Cortex of kidney (tissue), 1 donor: ENCODE measurements around the gene ATP6AP2.
"Not testable (repeated sequence)": the region's sequence is repeated elsewhere in the genome, so short reads cannot be mapped to it uniquely, and the experiment has no call there.

Experiments used
- DNase-seq: peaks from one replicate; lab custom pipeline; 2025; lab: John Stamatoyannopoulos, UW

Gene ATP6AP2

DNA sequence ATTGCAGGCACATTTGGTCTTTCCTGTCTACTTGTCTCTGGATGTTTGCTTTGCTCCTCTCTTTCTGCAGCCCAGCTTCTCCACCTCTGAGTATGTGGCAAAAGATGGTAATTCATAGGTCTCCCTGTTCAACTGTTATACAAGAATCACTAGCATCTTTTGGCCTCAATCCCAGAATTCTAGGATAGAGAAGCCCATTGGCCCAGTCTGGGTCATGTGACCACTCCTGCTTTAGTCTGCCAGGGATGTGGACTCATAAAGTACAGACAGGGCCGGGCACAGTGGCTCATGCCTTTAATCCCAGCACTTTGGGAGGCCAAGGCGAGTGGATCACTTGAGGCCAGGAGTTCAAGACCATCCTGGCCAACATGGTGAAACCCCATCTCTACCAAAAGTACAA, 5.4 kb upstream of the ATP6AP2 start:
- not testable (repeated sequence) for DNase-seq

DNA sequence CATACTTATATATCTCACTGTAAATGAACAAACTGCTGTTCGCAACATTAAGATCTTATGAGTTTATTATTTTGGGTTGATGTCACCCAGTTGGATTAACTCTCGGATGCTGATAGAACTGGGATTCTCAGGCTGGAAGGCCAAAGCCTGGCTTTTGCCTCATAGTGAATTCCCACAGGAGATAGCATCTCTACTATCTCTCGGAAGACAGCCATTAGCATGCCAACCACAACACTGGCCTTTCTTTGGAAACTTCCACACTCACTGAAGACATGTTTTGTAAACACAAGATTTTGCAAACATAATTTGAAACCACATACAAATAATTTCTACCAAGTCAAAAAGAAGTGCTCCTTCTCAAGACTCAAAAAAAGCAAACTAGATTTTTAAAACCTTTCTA, 4.5 kb upstream of the ATP6AP2 start:
- DNase-seq = no peak

DNA sequence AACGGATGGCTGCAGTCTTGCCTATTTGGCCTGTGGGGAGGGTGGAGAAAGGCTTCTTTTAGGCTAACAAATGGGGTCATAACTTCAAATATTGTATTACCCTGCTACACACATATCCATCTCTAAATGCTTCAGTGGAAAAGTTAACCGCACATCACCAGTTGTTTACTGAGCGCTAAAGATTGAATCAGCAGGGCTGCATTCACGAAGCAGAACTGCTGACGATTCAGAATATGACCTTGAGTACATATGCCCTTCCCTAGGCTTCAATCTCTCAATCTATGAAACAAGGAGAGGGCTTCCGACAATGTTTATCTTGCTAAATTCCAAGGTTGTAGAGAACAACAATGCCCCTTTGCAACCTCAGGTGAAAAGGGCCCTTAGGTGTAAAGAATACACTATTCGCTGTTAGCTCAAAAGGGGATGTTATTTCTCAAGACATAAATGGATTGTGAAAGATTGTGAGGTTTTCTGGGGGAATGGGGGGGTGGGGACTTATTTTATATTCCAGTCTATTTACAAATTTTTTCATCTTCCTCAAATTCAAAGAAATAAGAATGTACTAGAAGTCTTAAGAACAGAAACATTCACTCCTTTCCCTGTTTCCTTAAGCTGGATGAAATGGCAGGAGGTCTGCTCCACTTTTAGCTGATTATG, 2.6 kb upstream of the ATP6AP2 start:
- DNase-seq = no peak

- no peak for DNase-seq
Observed at GRCh38 chrX:40579141-40579540, 1.6 kb upstream of the ATP6AP2 start.

GRCh38 chrX:40579900-40580536, 752 bp upstream of the ATP6AP2 start:
- no peak for DNase-seq

DNA sequence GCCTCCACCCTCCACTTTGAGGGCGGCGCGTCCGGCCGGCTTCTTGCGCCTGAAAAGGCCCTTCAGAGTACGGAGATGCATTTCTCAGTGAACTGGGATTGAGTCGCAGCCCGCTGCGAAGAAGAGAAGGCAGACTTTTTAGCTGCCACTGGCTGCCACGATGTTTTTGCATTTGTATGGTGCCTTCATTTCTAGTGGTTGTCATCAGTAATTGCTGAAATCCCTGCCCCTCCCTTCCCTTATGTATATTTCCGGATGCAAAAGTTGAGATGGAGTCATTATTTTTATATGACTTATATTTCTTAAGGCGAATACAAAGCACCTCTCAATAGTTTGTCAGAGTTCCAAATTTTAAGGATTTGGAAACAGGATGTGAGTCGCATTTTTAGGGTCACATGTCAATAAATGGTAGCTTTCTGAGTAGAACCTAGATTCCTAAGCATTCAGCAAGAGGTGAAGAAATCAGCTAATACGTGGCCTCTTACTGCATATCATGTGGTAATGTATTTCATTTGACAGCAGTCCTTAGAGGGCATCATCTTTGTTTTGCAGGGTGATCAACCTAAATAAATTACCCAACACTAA, 658 bp downstream of the ATP6AP2 start:
- DNase-seq = no peak

GRCh38 chrX:40582178-40582577, 1.4 kb downstream of the ATP6AP2 start:
- not testable (repeated sequence) for DNase-seq

DNA sequence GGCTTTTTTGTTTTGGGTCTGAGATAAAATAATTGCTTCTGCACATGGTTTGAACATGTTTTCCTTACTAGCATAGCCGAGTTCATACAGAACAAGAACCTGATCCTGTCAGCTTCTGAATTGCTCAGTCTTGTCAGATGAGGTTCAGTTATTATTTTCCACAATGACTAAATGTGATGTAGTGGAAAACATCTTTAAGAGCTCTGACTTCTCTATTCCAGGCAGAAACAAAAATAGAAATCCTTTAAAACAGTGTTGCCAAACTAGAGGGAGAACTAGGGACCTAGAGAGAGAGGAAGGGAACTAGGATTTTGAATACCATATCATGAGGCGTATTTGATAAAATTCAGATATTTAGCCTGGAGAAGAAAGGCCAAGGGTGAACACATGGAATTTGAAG, 2.0 kb downstream of the ATP6AP2 start:
- DNase-seq = no peak

DNA sequence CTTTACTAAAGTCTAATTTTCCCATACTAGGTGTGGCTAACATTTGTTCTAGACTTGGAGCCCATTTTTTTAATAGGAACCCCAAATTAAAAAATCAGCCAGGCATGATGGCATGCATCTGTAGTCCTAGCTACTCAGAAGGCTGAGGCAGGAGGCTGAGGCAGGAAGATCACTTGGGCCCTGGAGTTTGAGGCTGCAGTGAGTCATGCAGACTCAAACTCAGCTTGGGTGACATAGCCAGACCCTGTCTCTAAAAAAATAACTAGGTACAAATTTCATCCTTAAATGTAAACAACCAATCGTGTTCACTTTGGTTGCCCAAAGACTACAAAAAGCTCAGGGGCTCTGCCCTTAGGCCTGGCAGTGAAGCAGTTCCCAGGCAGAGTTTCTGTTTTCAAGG, 6.9 kb downstream of the ATP6AP2 start:
- DNase-seq = not testable (repeated sequence)

GRCh38 chrX:40589616-40590321, 9.0 kb downstream of the ATP6AP2 start:
- not testable (repeated sequence) for DNase-seq

DNA sequence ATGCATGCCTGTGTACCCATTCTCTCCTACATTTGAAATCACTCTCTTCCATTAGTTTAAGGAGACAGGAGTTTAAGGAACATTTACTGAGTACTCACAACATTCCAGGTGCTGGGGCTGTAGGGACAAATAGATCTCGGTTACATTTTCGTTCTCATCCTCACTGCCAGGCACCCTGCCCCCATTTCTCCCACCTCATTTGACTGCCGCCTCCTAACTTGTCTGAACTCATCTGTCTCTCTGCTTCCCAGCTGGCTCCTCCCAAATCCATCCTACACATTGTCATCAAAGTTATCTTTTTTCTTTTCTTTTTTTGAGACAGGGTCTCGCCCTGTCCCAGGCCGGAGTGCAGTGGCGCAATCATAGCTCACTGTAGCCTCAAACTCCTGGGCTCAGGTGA, 22.7 kb downstream of the ATP6AP2 start:
- no peak for DNase-seq

GRCh38 chrX:40607381-40607780, 26.6 kb downstream of the ATP6AP2 start:
- DNase-seq = no peak

DNA sequence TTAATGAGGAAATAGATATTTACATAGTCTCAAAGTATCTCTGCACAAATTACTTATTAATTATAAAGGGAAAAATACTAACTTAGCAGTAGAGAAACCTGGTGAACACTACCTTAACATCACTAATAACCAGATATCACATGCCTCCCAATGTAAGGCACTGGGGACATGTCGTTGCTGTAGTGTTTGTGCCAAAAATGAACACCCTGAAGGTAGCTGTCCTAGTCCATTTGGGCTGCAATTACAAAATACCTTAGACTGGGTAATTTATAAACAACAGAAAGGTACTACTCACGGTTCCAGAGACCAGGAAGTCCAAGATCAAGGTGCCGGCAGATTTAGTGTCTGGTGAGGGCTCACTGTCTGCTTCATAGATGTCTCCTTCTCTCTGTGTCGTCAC, 31.7 kb downstream of the ATP6AP2 start:
- no peak for DNase-seq

- DNase-seq = no peak
Observed at GRCh38 chrX:40615976-40616375, 35.2 kb downstream of the ATP6AP2 start.

- no peak for DNase-seq
Observed at GRCh38 chrX:40617566-40617965, 36.8 kb downstream of the ATP6AP2 start.

DNA sequence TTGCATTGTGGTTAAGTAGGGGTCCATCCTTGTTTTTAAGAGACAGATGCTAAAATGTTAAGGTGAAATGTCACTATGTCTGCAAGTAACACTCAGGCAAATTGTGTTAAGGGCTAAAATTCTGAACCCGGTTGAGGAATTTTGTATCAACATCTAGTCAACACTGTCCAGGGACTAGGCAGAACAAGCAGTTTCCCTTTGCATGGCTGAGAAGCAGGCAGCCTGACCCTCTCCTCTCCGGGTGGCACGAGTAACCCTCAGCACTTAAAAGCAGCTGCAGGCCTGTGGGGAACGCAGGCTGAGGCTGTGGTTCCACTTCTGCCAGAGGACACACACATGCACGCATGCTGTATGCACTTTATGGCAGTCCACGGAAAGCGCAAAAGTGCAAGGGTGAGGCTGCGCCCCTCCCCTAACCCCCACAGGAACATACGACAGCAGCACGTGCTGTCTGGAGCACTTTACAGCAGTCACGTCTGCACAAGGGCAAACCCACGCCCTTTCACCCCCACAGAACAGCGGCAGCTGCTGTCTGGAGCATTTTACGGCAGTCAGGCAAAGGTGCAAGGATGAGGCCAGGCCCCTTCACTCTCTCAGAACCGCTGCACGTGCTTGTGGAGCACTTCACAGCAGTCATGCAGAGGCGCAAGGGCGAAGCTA, 41.8 kb downstream of the ATP6AP2 start:
- no peak for DNase-seq

GRCh38 chrX:40623139-40623536, 42.4 kb downstream of the ATP6AP2 start, which contains the start of gene MPC1L:
Gene MPC1L (plus strand): TSS chrX:40623428. CDS start chrX:40623566, 138 bp downstream.
- no peak for DNase-seq

DNA sequence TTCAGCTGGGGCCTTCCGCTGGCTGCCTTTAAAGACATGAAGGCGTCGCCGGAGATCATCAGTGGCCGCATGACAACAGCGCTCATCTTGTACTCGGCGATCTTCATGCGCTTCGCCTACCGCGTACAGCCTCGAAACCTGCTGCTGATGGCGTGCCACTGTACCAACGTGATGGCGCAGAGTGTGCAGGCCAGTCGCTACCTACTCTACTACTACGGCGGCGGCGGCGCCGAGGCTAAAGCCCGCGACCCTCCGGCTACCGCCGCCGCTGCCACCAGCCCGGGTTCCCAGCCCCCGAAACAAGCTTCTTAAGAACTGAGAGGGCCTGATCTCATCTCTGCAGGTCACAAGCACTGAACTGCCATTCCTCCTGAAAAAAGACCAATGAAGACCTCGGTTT, 42.9 kb downstream of the ATP6AP2 start:
- DNase-seq = no peak

- DNase-seq = no peak
Observed at GRCh38 chrX:40625294-40625693, 44.5 kb downstream of the ATP6AP2 start.

- no peak for DNase-seq
Observed at GRCh38 chrX:40628506-40628905, 47.7 kb downstream of the ATP6AP2 start.

DNA sequence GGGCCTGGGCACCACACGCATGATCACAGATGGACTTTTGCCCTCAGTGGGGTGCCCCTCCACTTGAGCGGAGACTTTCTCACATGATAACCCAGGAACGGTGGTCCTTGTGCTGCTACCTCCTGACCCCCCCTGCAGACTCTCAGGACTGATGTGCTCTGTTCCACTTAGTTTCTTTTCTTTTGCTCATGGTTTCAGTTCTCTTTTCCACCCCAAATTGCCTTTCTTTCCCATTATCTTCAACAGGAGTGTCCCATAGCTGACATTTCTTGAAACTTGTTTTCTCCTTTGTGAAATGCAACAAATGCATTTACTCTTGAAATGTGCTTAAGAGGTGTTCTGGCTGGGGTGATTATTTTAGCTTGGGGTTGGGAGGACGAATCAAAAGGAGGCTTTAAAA, 51.4 kb downstream of the ATP6AP2 start:
- DNase-seq = no peak

DNA sequence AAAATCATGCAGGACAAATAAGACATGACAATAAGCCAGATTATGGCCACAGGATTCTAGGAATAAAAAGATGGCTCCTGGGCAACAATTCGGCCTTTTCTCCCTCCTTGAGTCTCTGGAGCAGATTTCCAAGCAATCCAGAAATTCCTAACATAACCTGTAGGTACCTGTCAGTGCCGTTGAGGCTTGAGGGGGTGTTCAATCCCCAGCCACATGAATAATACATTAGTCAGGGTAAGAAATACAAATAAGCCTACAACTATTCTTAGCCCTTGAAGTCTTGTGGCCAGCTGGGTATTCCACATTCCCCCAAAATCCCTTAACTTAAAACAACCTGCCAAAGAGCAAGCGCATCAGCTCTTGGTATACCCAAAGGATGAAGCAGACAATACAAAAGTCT, 56.9 kb downstream of the ATP6AP2 start:
- no peak for DNase-seq
